GM18498 (cell line): ENCODE measurements around the gene MOV10L1.
"Not testable (repeated sequence)": the region's sequence is repeated elsewhere in the genome, so short reads cannot be mapped to it uniquely, and the experiment has no call there.

ENCODE experiments used
- ATAC-seq: cut with Tn5 transposase; IDR thresholded peaks from one replicate; pipeline ENCODE4 v1.9.1; 2021; ENCODE audit warnings: mild to moderate bottlenecking, moderate library complexity; ENCODE audit not compliant: unreplicated experiment

The MOV10L1 gene

DNA sequence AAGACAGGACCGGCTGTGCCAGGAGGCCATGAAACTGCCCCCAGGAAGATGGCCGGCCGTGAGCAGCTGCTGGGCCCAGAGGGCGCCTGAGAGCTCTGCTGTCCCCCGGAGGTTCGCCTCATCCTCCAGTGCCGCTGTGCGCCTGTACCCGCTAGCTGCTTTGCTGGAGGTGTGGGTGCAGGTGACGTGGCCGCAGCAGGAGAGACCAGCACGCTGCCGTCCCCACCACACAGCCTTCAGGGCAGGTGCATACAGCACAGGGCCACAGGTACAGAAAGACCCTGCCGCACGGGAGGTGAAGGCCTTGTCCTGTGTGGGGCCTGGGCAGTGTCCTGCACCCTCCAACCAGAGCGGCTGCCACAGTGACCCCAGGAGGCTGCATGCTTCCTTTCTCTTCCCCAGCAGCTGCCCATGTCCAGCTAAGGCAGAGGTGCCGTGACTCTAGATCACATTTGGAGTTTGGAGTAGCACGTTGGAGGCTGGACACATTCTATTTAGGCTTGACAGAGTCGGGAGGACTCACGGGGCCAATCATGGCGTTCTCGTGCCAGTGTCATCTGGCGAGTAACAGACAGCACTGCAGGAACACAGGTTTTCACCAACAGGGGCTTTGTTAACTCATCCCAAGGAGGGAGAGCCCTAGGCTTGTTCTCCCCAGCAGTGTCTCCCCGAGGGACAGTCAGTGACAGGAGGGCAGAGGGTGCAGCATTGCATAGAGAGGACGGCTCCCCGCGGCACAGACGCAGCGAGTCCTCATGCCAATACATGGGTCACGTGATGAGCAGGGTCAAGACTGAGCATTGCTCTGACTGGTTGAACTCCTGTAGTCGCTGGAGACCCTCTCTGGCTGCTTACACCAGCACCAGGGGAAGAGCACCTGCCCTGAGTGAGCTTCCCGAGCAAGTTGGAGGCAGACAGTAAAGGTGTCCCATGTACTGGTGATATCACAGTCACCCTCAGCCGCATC, 62.0 kb downstream of the MOV10L1 start:
- no peak for ATAC-seq

DNA sequence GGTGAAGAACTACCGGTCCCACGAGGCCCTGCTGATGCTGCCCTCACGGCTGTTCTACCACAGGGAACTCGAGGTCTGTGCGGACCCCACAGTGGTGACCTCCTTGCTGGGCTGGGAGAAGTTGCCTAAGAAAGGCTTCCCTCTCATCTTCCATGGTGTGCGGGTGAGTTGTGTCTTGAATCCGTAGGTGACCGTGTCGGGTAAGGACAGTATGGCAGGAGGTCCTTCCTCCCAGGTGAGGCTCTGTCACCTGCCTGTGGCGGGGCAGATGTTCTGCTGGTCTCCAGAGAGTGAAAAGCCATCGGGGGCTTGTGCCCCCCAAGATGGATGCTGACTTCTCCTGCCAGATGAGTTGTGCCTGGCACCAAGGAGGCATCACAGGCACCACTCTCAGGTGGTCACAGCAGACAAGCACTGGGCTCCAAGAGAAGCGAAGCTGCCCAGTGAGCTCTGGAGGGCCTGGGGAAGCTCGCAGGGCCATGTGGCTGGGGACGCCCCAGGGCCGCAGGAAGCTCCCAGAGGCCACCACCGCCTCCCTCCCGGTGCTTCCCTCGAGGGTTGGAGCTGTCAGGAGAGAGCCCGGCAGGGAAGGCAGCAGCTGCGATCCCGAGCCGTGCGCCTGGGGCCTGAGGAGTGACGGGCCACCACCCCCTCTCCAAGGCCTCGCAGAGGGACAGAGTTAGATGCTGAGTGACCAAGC, 63.4 kb downstream of the MOV10L1 start:
- ATAC-seq = no peak

DNA sequence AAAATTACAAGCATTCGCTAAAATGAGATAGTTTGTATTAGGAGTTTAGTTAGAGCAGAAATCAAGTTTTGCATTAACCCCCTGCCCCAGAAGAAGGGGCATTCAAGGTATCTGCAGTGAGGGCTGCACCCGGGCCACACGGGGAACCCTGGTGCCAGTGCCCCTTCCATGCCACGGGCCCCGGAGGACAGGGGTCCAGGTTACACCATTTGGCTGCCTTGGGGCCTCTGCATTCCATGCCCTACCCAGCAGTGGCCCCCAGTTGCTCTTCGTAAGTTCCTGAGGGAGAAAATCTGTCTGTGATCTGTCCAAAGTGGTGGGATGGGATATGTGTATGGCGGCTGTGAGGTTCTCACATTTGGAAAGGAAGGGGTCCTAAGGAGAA, 63.9 kb downstream of the MOV10L1 start:
- ATAC-seq = no peak

GRCh38 chr22:50157709-50158375, 68.0 kb downstream of the MOV10L1 start:
- ATAC-seq = no peak

DNA sequence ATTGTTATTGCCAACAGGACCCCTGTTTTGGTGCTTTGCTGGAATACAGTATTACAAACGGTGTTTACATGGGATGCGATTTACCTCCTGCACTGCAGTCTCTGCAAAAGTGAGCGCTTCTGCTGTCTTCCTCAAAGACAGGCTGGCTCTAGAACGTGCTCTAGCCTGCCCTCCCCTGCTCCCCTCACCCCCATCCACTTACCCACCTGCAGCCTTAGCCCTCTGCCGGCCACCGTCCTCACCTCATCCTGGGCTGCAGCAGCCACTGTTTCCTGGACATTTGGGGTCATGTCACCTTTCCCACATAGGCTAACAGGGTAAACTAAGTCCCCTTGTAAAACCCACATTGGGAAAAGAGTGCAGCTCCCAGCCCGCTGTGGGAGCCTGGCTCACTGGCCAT, 71.1 kb downstream of the MOV10L1 start:
- ATAC-seq = no peak

DNA sequence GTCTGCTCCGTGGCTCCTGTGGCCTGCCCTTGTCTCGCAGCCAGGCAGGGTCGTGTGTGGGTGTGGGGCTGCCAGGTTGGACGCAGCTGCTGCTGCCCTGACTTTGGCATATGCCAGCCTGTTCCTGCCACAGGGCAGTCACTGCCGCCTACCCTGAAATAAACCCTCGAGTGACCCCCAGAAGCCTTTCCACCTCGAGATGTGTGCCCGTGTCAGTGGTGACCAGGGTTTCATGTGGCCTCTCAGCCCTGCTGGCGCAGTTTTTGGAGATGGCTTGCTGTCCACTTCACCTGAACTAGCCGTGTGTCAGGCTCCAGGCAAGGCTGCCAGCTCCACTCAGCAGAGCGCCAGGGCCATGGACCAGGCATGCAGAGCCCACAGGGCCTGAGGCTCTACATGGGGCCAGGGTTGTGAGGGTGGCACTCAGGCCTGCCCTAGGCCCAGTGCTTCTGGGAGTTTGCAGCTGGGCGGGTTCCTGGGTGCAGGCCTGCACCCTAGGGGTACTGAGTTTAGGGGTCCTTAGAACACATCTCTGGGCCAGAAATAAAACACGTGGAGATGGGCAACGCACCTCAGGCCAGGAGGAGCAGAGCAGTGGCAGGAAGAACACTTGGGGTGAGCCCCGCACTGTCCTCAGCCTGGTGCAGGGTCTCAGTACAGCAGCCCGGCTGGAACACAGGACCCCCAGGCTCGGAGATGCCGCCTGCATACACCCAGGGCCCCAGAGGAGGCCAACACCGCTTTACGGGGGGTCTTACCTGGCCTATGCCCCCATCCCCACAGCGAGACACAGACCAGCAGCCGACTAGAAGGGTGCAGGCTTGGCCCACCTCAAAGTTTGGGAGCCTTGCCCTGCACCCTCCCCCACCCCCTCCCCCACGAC, 71.9 kb downstream of the MOV10L1 start:
- no peak for ATAC-seq

DNA sequence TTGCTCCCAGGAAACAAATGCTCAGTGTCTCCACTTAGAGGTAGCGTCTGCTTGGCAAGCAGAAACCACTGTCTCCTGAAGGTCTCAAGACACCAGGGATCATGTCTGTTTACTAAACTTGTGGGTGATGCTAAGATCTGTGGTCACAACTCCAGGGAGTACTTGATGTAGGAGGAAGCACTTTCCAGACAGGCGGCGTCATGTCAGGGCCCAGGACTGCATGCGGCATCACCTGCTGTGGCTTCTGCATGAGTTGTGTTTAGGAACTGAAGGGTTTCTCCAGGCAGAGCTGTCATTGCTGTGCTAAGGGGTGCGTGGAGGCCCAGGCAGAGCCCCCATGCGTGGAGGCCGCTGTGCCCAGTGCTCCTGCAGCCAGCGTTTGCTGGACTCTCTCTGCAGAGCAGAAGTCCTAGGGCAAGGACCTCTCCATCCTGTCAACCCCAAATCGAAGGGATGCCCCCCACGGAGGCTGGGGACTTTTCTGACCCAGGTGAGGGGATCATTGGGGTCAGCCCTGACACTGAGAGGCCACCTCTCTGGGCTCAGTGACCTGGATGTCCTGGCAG, 72.7 kb downstream of the MOV10L1 start:
- ATAC-seq = no peak

- ATAC-seq = no peak
These were observed 75.8 kb downstream of the MOV10L1 start for GRCh38 chr22:50165436-50166123.

DNA sequence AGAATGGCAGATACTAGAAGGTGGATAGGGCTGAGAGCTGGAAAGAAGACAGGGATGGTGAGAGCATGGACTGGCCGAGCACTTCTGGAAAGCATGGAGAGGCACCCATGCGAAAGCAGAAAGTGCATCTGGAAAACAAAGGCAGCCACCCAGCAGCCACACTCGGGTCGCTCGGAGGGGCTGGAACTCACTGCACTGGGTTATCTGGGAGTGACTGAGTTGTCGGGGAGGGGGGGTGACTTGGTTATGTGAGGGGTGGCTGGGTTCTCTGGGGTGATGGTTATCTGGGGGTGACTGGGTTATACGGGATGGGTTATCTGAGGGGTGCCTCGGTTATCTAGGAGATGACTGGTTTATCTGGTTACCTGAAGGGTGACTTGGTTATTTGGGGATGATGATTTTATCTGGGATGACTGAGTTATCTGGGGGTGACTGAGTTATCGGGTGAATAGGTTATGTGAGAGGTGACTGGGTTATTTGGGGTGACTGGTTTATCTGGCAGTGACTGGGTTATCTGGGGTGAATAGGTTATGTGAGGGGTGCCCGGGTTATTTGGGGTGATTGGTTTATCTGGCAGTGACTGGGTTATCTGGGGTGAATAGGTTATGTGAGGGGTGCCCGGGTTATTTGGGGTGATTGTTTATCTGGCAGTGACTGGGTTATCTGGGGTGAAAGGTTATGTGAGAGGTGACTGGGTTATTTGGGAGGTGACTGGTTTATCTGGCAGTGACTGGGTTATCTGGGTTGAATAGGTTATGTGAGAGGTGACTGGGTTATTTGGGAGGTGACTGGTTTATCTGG, 78.1 kb downstream of the MOV10L1 start:
- ATAC-seq = no peak

GRCh38 chr22:50168490-50169180, 78.8 kb downstream of the MOV10L1 start:
- not testable (repeated sequence) for ATAC-seq

GRCh38 chr22:50169181-50169759, 79.5 kb downstream of the MOV10L1 start:
- no peak for ATAC-seq

GRCh38 chr22:50169774-50170341, 80.1 kb downstream of the MOV10L1 start:
- no peak for ATAC-seq

DNA sequence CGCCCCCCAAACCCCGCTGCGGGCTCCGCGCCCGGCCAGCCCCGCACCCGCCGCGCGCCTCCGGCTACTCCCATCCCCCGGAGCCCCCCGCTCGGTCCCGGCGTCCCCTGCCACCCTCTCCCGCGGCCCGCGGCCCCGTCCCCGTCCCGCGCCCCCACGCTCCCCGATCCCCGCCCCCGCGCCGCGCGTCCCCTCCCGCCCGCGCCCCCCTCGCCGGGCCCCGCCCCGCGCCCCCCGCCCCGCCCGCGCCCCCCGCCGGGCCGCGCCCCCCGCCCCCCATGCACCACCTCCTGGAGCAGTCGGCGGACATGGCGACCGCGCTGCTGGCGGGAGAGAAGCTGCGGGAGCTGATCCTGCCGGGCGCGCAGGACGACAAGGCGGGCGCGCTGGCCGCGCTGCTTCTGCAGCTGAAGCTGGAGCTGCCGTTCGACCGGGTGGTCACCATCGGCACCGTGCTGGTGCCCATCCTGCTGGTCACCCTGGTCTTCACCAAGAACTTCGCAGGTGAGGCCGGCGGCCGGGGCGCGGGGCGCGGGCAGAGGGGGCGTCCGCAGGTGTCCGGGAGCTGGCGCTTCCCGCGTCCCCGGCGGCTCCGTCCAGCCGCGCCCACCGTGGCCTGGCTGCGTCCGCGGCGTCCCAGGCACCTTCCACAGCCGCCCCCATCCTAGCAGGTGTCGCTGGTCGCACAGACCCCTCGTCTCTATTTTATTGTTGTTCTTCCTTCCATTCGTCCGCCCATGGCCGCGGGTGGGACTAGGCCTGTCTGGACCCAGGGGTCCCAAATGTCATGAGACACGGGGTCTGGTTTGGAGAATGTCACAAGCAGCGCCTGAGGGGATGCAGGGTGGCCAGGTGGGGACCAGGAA, 80.9 kb downstream of the MOV10L1 start, which contains the start of gene PANX2:
Gene PANX2, plus strand, starts transcription at position 279 of the 866 bp plus-strand sequence. Its CDS starts 0 bp downstream, at position 279.
- ATAC-seq = no peak

- ATAC-seq = no peak
These were observed 81.6 kb downstream of the MOV10L1 start for GRCh38 chr22:50171319-50171964.

- no peak for ATAC-seq
These were observed 82.2 kb downstream of the MOV10L1 start for GRCh38 chr22:50171965-50172421.
